ENCODE results near the gene AKR1B1.

The AKR1B1 gene

GRCh38 chr7:134443396-134444070 lies 15.4 kb downstream of the AKR1B1 start:
- no peak for DNase-seq

- no peak for DNase-seq
Observed at GRCh38 chr7:134442441-134443220, 16.3 kb downstream of the AKR1B1 start.

- DNase-seq = no peak
Observed at GRCh38 chr7:134441264-134441663, 17.6 kb downstream of the AKR1B1 start.

- DNase-seq = no peak
Observed at GRCh38 chr7:134440476-134440875, 18.4 kb downstream of the AKR1B1 start.

- DNase-seq = no peak
Observed at GRCh38 chr7:134440067-134440466, 18.8 kb downstream of the AKR1B1 start.

- DNase-seq = no peak
Observed at GRCh38 chr7:134438946-134439345, 20.0 kb downstream of the AKR1B1 start.

GRCh38 chr7:134435161-134435920 lies 23.6 kb downstream of the AKR1B1 start:
- no peak for DNase-seq

GRCh38 chr7:134434701-134435100 lies 24.2 kb downstream of the AKR1B1 start:
- no peak for DNase-seq

- no peak for DNase-seq
Observed at GRCh38 chr7:134433430-134433829, 25.5 kb downstream of the AKR1B1 start.

- peak; percentile 90 to 93 for DNase-seq
Observed at GRCh38 chr7:134432296-134433152, 26.4 kb downstream of the AKR1B1 start.

GRCh38 chr7:134431815-134432214 lies 27.1 kb downstream of the AKR1B1 start:
- peak in 1 of 2 experiments; percentile 40 for DNase-seq

- no peak for DNase-seq
Observed at GRCh38 chr7:134429481-134429880, 29.4 kb downstream of the AKR1B1 start.

GRCh38 chr7:134428942-134429341 lies 30.0 kb downstream of the AKR1B1 start:
- DNase-seq = no peak

GRCh38 chr7:134427896-134428295 lies 31.0 kb downstream of the AKR1B1 start:
- no peak for DNase-seq

- no peak for DNase-seq
Observed at GRCh38 chr7:134425777-134426176, 33.1 kb downstream of the AKR1B1 start.

GRCh38 chr7:134422638-134423037 lies 36.3 kb downstream of the AKR1B1 start:
- DNase-seq = no peak

- DNase-seq = no peak
Observed at GRCh38 chr7:134422008-134422407, 36.9 kb downstream of the AKR1B1 start.

GRCh38 chr7:134420424-134421125 lies 38.3 kb downstream of the AKR1B1 start:
- peak; percentile 59 to 68 for DNase-seq

- DNase-seq = no peak
Observed at GRCh38 chr7:134419875-134420274, 39.0 kb downstream of the AKR1B1 start.

GRCh38 chr7:134419085-134419484 lies 39.8 kb downstream of the AKR1B1 start:
- DNase-seq = no peak

- DNase-seq = no peak
Observed at GRCh38 chr7:134415700-134416099, 43.2 kb downstream of the AKR1B1 start.

GRCh38 chr7:134414109-134414508 lies 44.8 kb downstream of the AKR1B1 start:
- no peak for DNase-seq

All from NCI-H2081 (cell line).